Endothelial cell of umbilical vein (primary cell): ENCODE results near the gene SSR4. TPM values are rescaled to one million over a fixed set of nuclear protein-coding genes. Genes with fewer than 3 reads are reported as not detected.

Experiments used
- BruUV-seq: library from RNA; stranded (reverse); fragments of 400-500 nt; replicated peaks from 2 replicates; lab custom pipeline; 2021; lab: Mats Ljungman, UMichigan
- CTCF ChIA-PET: fragments of 300-600, 350-600 bp; sonication (Branson Sonifier 250); formaldehyde crosslinking; loops from one replicate; lab custom pipeline; 2021; ENCODE audit warnings: antibody characterized with exemption, inconsistent platforms; lab: Charles Lee
- POLR2A ChIA-PET: fragments of 300-600, 350-600 bp; sonication (Branson Sonifier 250); formaldehyde crosslinking; loops from one replicate; lab custom pipeline; 2021; ENCODE audit warnings: antibody characterized with exemption, inconsistent platforms; lab: Charles Lee
- DNase-seq: peaks from one replicate; pipeline ENCODE4 v3.0.0-alpha.2; 2011; ENCODE audit warnings: low read depth, low spot score
- FAIRE-seq: peaks from 2 replicates; lab custom pipeline; 2011; peaks lifted over from hg19 to GRCh38; lab: Jason Lieb, UNC
- H2AFZ ChIP-seq: 2 replicates; pipeline ENCODE4 v1.6.0; 2012; ENCODE audit warnings: low read depth, low read length, control low read depth, inconsistent platforms
- H3K27ac ChIP-seq: 2 replicates; pipeline ENCODE4 v1.5.1; 2011; ENCODE audit warnings: low read depth, mild to moderate bottlenecking, control low read depth, low read length, moderate library complexity; ENCODE audit not compliant: insufficient read depth
- H3K27me3 ChIP-seq, 2 experiments: 2 replicates each; pipeline versions ENCODE4 v1.6.0 to v1.6.1; 2011; ENCODE audit warnings: low read length in 2 of 2, mixed read lengths in 1 of 2; ENCODE audit not compliant: control insufficient read depth in 2 of 2, insufficient read depth in 2 of 2
- H3K36me3 ChIP-seq, 2 experiments: 2 replicates in 1 of 2; 3 replicates in 1 of 2; pipeline ENCODE4 v1.5.1; 2011; ENCODE audit warnings: low read length in 2 of 2, mild to moderate bottlenecking in 1 of 2, moderate library complexity in 1 of 2; ENCODE audit not compliant: control insufficient read depth in 2 of 2, insufficient read depth in 2 of 2; ENCODE audit errors: extremely low read depth in 1 of 2
- H3K4me1 ChIP-seq: 3 replicates; pipeline ENCODE4 v1.5.1; 2011; ENCODE audit warnings: mild to moderate bottlenecking, low read length; ENCODE audit not compliant: control insufficient read depth, insufficient read depth; ENCODE audit errors: extremely low read depth
- H3K4me2 ChIP-seq: 2 replicates; pipeline ENCODE4 v1.6.1; 2011; ENCODE audit warnings: low read length, control low read depth, mixed read lengths; ENCODE audit not compliant: insufficient read depth
- H3K4me3 ChIP-seq, 3 experiments: fragments of 200-600 bp in 1 of 3; sonication (generic), shearing (Covaris generic) in 1 of 3; replicated peaks in 1 of 3; 2 replicates each; pipeline ENCODE4 v1.5.1; 2011 to 2016; ENCODE audit warnings: control low read depth in 3 of 3, low read length in 3 of 3, mild to moderate bottlenecking in 2 of 3, inconsistent platforms in 1 of 3, low read depth in 1 of 3, moderate library complexity in 1 of 3; ENCODE audit not compliant: insufficient read depth in 1 of 3
- H3K79me2 ChIP-seq: 2 replicates; pipeline ENCODE4 v1.6.0; 2012; ENCODE audit warnings: low read length, inconsistent platforms; ENCODE audit not compliant: control insufficient read depth, insufficient read depth
- H3K9ac ChIP-seq: replicated peaks from 2 replicates; pipeline ENCODE3; 2011; ENCODE audit warnings: low read length, control low read depth; ENCODE audit not compliant: insufficient read depth; ENCODE audit errors: extremely low read depth
- H3K9me1 ChIP-seq: replicated peaks from 3 replicates; pipeline ENCODE4 v1.6.0; 2011; ENCODE audit warnings: mild to moderate bottlenecking, low read length; ENCODE audit not compliant: control insufficient read depth, insufficient read depth; ENCODE audit errors: extremely low read depth
- H3K9me3 ChIP-seq: replicated peaks from 2 replicates; pipeline ENCODE4 v1.5.1; 2012; ENCODE audit warnings: low read length, inconsistent platforms; ENCODE audit not compliant: control insufficient read depth, insufficient read depth
- H4K20me1 ChIP-seq: replicated peaks from 2 replicates; pipeline ENCODE3; 2011; ENCODE audit warnings: mild to moderate bottlenecking, low read length; ENCODE audit not compliant: control insufficient read depth, insufficient read depth; ENCODE audit errors: extremely low read depth
- CTCF ChIP-seq, 2 donors: IDR thresholded peaks; 1 replicate in 1 of 2; 2 replicates in 1 of 2; pipeline ENCODE4 v1.5.1; 2011; ENCODE audit warnings: low read length in 2 of 2, mild to moderate bottlenecking in 2 of 2, moderate library complexity in 2 of 2, control low read depth in 1 of 2, inconsistent platforms in 1 of 2, low read depth in 1 of 2; ENCODE audit not compliant: insufficient read depth in 1 of 2; ENCODE audit errors: extremely low read depth in 1 of 2
- EZH2 ChIP-seq: IDR thresholded peaks from 2 replicates; pipeline ENCODE4 v1.6.1; 2012; ENCODE audit warnings: borderline replicate concordance, low read depth, mild to moderate bottlenecking, moderate library complexity, low read length, inconsistent platforms; ENCODE audit not compliant: severe bottlenecking
- FOS ChIP-seq: IDR thresholded peaks from 2 replicates; pipeline ENCODE4 v1.6.1; 2011; ENCODE audit warnings: mild to moderate bottlenecking, low read length, moderate library complexity, borderline replicate concordance; ENCODE audit not compliant: insufficient read depth
- GATA2 ChIP-seq: IDR thresholded peaks from 2 replicates; pipeline ENCODE4 v1.7.0; 2011; ENCODE audit warnings: low read depth, mild to moderate bottlenecking, moderate library complexity, mixed read lengths, low read length; ENCODE audit not compliant: insufficient read length, insufficient read depth
- JUN ChIP-seq: IDR thresholded peaks from 2 replicates; pipeline ENCODE4 v1.6.1; 2011; ENCODE audit warnings: borderline replicate concordance, low read depth; ENCODE audit not compliant: insufficient read length, insufficient read depth
- MAX ChIP-seq: IDR thresholded peaks from 2 replicates; pipeline ENCODE4 v1.6.1; 2011; ENCODE audit not compliant: insufficient read depth, insufficient read length
- MYC ChIP-seq: IDR thresholded peaks from one replicate; pipeline ENCODE4 v1.6.1; 2011; ENCODE audit warnings: mild to moderate bottlenecking, low read depth, low read length
- POLR2A ChIP-seq: IDR thresholded peaks from 2 replicates; pipeline ENCODE4 v1.6.1; 2012; ENCODE audit warnings: low read depth, mild to moderate bottlenecking, control low read depth, low read length
- POLR2AphosphoS5 ChIP-seq: IDR thresholded peaks from 2 replicates; pipeline ENCODE4 v1.6.1; 2012; ENCODE audit warnings: low read depth, mild to moderate bottlenecking, control low read depth, low read length, moderate library complexity; ENCODE audit not compliant: insufficient read depth
- dilution Hi-C: fragments of 300-500 bp; cut with MboI; formaldehyde crosslinking; loops from one replicate; pipeline ENCODE4 v1.15.0; 2019; ENCODE audit warnings: low sequenced_read_pairs; ENCODE audit not compliant: extremely low pct_ligation_motif_present
- intact Hi-C: fragments of 100-400 bp; cut with micrococcal nuclease; formaldehyde crosslinking; loops from one replicate; pipeline ENCODE4 v1.10.0; 2022
- polyA plus RNA-seq, 4 experiments: library from polyadenylated mRNA; depleted of rRNA in 3 of 4; stranded (reverse) in 3 of 4; unstranded in 1 of 4; fragments of >200 nt; gene quantifications; 2 replicates each; pipeline versions ENCODE4 v1.2.1 to v1.2.3, GENCODE V29; 2011 to 2012; ENCODE audit warnings: missing spikeins in 1 of 4
- total RNA-seq: library from RNA; stranded (reverse); gene quantifications from 2 replicates; pipeline ENCODE4 v1.2.3, GENCODE V29; 2021

SSR4 gene
- total and polyA plus RNA-seq, 2 donors (not counting 3 experiments of a cell fraction or from before 2014, with no cell fraction given): 235 to 732 TPM

GRCh38 chrX:153806999-153807575, 12.6 kb downstream of the SSR4 start:
- H3K4me2 ChIP-seq: no peak overlapping the region
- DNase-seq (no peak), FAIRE-seq (no peak)
- no peaks in the 10 kb centered on the region for H3K9me3 ChIP-seq
- no peak overlapping the region for H2AFZ ChIP-seq
- no peaks in the 10 kb centered on the region for H3K27me3 ChIP-seq
- no peaks in the 10 kb centered on the region for H3K9me1 ChIP-seq
- H4K20me1 ChIP-seq: no peaks in the 10 kb centered on the region
- no peak overlapping the region for H3K9ac ChIP-seq
- dilution Hi-C loops (no loop called here), intact Hi-C loops (no loop called here)
- no peak overlapping the region for H3K27ac ChIP-seq
- no peaks in the 10 kb centered on the region for H3K4me1 ChIP-seq
- ChIA-PET POLR2A (no interaction called here), CTCF (interaction anchor here (2.1 kb wide), 1 partner anchor 116 kb away, joined by 5 read pairs; no protein-coding TSS in a partner anchor)
- no peak overlapping the region for H3K4me3 ChIP-seq
- no TSS peak for BruUV-seq
- H3K79me2 ChIP-seq: no peaks in the 10 kb centered on the region
- no peaks in the 10 kb centered on the region for H3K36me3 ChIP-seq
- TF ChIP-seq FOS (no peak), MAX (no peak), JUN (no peak), GATA2 (no peak), EZH2 (no peak), CTCF (IDR thresholded peaks at IDR 0.05; ENCODE audit: extremely low read depth in 1 of 2, insufficient read depth in 1 of 2, low read depth in 1 of 2, low read length in 2 of 2) (no peak), POLR2AphosphoS5 (no peak), MYC (no peak), POLR2A (no peak)
